Activated CD8-positive, alpha-beta memory T cell treated with anti-CD3 and anti-CD28 coated beads for 1 hour (primary cell): ENCODE data around the gene TFF3.
"Not testable (repeated sequence)": the region's sequence is repeated elsewhere in the genome, so short reads cannot be mapped to it uniquely, and the experiment has no call there.

Source experiments
- DNase-seq, 2 donors: peaks; one replicate each; pipeline ENCODE4 v3.0.0-alpha.2; 2020; ENCODE audit warnings: low read depth in 1 of 2; ENCODE audit errors: extremely low read depth in 1 of 2

TFF3 gene

GRCh38 chr21:42306366-42307035, 8.7 kb downstream of the TFF3 start:
- DNase-seq: no peak

GRCh38 chr21:42305707-42306147, 9.5 kb downstream of the TFF3 start:
- no peak for DNase-seq

GRCh38 chr21:42304556-42305454, 10.4 kb downstream of the TFF3 start:
- no peak for DNase-seq

- DNase-seq: no peak
Observed at GRCh38 chr21:42303443-42303842, 11.8 kb downstream of the TFF3 start.

- no peak for DNase-seq
Observed at GRCh38 chr21:42302794-42303193, 12.4 kb downstream of the TFF3 start.

- DNase-seq: no peak
Observed at GRCh38 chr21:42302076-42302650, 13.0 kb downstream of the TFF3 start.

- no peak for DNase-seq
Observed at GRCh38 chr21:42301371-42302075, 13.7 kb downstream of the TFF3 start.

GRCh38 chr21:42300956-42301355, 14.3 kb downstream of the TFF3 start:
- no peak for DNase-seq

- no peak for DNase-seq
Observed at GRCh38 chr21:42300045-42300583, 15.1 kb downstream of the TFF3 start.

- DNase-seq: no peak
Observed at GRCh38 chr21:42299324-42300044, 15.7 kb downstream of the TFF3 start.

GRCh38 chr21:42298657-42299056, 16.6 kb downstream of the TFF3 start:
- DNase-seq: no peak

- no peak for DNase-seq
Observed at GRCh38 chr21:42298237-42298636, 17.0 kb downstream of the TFF3 start.

- DNase-seq: no peak
Observed at GRCh38 chr21:42297377-42297776, 17.8 kb downstream of the TFF3 start.

- no peak for DNase-seq
Observed at GRCh38 chr21:42296501-42296900, 18.7 kb downstream of the TFF3 start.

GRCh38 chr21:42295845-42296244, 19.4 kb downstream of the TFF3 start:
- DNase-seq: no peak

GRCh38 chr21:42294273-42294880, 20.8 kb downstream of the TFF3 start:
- DNase-seq: no peak

GRCh38 chr21:42293649-42294272, 21.4 kb downstream of the TFF3 start:
- no peak for DNase-seq

- not testable (repeated sequence) for DNase-seq
Observed at GRCh38 chr21:42292563-42293142, 22.6 kb downstream of the TFF3 start.
